GM19193 (cell line): ENCODE data around the gene PPP1R7.

Experiments used
- POLR2A ChIP-seq: IDR thresholded peaks from 4 replicates; pipeline ENCODE4 v1.6.1; 2011; ENCODE audit not compliant: insufficient read depth, insufficient read length; ENCODE audit errors: extremely low read depth

PPP1R7 gene

DNA sequence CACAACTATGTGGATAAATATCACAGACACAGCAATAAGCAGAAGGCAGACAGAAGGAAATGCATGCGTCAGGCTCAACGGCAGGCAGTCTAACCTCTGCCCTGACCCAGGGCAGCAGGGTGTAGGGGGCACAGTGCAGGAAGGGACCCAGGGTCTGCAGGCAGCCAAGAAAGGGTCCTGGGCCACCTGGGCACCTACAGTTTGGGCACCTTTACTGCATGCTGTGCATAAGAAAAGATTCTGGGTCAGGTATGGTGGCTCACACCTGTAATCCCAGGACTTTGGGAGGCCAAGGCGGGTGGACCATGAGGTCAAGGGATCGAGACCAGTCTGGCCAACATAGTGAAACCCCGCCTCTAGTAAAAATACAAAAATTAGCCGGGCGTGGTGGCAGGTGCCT, 18.7 kb upstream of the PPP1R7 start:
- no peak for TF ChIP-seq POLR2A

DNA sequence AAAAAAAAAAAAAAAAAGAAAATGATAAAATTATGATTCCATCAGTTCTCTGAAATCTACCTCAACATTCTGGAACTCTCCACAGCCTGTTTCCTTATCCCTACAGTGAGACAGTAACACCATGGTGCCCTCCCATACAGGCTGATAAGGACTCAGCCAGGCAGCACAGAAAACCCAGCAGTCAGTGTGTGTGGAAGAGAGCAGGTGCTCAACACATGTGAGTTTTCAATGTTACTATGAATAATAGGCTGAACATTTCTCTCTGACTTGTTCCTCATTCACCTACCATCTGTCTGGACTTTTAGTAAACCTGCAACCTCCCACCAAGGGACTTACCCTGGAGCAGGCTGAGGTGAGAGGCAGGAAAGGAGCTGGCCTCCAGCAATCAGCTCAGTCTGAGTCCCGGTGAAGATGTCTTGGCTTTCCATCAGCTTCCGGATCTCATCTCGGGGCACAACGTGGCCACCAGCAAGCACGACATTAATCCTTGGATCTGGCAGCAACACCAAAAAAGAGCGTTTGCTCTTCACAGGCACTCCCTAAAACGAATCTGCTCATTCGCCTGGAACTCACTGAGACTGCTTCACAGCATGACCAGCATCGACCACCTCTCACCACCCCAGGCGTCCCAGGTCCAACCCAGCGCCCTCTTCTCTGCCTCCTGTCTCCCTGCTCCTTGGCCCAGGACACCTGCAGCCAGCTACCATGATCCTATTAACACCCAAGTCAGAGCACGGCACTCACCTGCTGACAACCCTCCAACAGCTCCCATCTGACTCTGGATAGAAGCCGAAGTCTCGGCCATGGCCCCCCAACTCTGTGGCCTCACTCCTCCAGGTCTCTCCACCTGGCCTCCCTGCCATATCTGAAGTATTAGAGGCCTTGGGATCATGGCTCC, 17.5 kb upstream of the PPP1R7 start:
- no peak for TF ChIP-seq POLR2A

GRCh38 chr2:241133436-241133820, 16.8 kb upstream of the PPP1R7 start:
- TF ChIP-seq POLR2A, result no peak

GRCh38 chr2:241134711-241135110, 15.6 kb upstream of the PPP1R7 start:
- no peak for TF ChIP-seq POLR2A

GRCh38 chr2:241135737-241136136, 14.5 kb upstream of the PPP1R7 start:
- no peak for TF ChIP-seq POLR2A

DNA sequence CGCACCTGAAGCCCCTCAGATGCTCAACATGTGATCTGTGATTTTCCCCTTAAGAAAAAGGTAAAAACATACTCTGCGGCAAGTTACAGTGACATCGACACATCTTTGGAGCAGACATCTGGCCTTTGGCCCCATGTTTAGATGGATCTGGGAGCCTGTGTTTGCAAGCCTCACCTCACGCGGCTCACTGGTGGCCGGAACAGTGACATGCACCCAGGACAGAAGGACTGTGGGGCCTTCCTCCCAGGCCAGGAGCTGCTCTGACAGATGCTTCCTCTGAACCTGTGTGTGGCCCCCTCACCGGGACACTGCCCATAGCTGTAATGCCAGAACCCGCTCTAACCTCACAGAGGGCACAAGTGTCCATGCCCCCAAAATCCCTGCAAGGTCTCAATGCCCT, 14.1 kb upstream of the PPP1R7 start:
- TF ChIP-seq POLR2A, result no peak

DNA sequence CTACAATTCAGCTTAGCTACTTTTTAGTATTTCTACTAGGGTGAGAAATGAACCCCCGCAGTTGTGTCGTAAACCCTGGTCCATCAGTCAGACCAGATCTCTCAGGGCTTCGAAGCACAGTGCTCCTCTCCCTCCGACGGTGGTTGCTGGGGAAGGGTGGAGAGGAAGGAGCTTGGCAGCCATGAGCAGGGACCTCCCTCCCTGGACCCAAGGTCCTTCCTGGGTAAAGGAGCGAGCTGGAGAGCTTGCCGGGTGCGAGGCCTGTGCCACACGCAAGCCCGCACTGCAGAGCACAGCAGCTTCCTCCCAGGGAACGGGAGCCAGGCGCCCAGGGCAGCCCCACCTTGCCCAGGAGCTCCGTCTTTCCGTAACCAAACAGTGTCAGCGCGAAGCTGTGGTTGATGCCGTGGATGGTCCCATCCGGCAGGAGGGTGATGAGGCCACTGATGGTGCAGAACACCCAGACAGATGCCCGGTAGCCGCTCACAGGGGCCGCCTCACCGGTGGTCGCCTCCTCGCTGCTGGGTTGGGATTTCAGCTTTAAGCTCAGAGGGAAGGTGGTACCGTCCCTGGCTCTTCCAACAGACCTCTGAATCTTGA, 13.5 kb upstream of the PPP1R7 start:
- no peak for TF ChIP-seq POLR2A

- TF ChIP-seq POLR2A, result no peak
Measured at GRCh38 chr2:241137276-241138190, 12.7 kb upstream of the PPP1R7 start.

DNA sequence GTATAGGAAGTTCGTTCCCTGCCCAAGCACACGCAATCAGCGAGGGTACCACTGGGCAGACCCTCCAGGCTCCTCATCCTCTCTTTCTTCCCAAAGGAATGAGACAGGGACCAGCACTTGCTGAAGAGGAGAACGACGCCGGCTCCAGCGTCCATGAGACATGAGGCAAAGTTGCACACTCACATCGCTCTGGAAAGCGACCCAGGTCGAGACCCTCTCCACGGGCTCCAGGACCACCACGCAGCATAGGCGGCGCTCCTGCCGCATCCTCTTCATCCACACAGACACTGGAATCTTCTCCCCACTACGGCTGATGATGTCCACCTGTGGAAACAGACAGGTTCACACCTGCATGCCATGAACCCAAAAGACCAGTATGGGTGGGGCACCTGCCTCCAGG, 11.8 kb upstream of the PPP1R7 start:
- no peak for TF ChIP-seq POLR2A

DNA sequence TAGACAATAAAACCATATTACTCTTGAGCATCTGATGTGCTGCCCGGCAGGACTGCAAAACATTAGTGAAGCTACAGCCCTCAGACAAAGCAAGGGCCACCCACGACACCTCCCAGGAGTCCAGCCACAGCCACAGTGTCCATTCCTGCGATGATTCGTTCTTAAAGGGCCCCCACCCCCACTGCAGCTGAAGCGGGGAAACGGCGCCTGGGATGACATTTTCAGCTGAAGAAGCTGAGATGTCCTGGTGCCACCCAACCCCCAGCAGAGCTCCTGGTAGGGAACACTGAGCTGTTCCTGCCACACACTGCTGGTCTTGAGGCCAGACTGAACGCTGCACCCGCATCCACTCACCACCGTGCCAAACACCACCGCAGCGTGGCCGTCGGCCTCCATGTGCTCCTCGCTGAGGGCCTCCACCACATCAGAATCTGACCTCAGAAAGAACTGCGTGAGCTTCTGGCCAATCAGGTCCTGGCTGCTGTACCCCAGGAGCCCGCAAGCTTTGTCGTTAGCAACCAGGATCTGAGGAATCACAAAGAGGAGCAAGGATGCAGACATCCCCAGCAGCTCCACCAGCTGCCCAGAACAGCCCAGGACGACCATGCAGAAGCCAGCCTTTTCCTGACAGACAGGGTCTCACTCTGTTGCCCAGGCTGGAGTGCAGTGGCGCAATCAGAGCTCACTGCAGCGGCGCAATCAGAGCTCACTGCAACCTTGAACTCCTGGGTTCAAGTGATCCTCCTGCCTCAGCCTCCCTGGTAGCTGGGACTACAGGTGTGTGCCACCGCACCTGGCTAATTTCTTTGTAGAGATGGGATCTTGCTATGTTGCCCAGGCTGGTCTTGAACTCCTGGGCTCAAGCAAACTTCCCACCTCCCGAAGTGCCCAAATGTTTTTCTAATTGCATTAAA, 10.5 kb upstream of the PPP1R7 start:
- TF ChIP-seq POLR2A, result no peak

DNA sequence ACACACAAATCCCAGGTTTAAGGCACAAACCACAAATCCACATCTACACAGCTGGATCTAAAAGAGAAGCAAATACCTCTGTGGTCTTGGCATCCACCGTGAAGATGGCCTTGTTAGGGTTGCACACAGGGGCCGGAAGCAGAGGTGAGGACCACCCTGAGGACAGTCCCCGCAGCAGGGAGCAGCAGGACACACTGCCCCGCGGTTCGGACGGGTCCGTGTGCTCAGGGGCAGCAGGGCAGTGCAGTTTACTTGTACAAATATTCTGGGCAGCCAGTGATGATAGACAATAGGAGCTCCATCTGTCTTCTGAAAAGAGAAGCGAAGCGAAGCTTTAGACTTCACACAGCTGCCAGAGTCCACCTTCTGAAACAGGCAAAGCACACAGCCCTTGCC, 9.8 kb upstream of the PPP1R7 start:
- TF ChIP-seq POLR2A, result no peak

- no peak for TF ChIP-seq POLR2A
Measured at GRCh38 chr2:241141214-241141770, 9.0 kb upstream of the PPP1R7 start.

- no peak for TF ChIP-seq POLR2A
Measured at GRCh38 chr2:241142063-241142462, 8.2 kb upstream of the PPP1R7 start.

DNA sequence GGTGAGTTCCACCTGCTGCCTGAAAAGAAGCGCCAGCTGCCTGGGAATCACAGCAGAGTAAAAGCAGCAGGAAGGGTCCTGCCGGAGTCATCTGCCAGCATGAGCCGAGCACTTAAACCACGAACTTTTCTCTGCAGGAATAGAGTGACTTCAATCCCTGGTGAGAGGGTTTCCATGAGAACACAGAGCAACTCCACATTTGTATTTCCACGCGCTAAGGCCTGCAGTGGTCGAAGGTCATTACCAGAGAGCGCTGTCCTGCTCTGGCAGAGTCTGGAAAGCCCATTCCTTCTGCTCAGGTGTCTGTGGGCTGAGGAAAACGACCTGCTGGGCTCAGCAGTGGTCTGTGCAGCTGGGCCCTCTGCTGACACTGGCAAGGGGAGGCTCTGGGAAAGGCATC, 7.7 kb upstream of the PPP1R7 start:
- TF ChIP-seq POLR2A, result no peak
